ENCODE results near the gene LASP1. TPM values are rescaled to one million over a fixed set of nuclear protein-coding genes. Genes with fewer than 3 reads are reported as not detected.
"Not testable (repeated sequence)": the region's sequence is repeated elsewhere in the genome, so short reads cannot be mapped to it uniquely, and the experiment has no call there.

Gene LASP1
- total and polyA plus RNA-seq, 9 donors, result 40.9 to 138 (median 95.0) TPM

DNA sequence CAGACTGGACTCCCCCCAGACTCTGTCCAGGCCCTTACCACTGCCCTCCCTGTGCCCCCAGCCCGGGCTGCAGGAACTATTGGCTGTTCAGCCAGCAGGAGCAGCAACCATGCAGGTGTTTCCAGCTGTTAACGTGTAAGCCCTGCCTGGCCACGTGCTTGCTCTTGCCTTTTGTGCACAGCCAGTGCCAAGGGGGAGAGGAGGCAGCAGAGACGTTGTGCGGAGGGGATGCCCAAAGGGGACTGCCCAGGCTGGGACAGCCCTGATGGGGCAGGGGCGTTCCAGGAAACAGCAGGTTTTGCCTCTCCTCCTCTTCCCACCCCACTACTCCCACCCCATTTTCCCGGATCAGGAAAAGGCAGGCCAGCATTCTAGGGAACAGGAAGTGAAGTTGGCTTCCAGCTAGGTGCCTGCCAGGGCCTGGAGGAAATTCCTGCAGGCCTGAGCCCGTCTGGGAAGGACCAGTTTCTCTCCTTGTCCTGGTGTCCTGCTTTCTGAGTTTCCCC, 38.9 kb downstream of the LASP1 start:
- peak in 4 of 5 donors; percentile 40 to 61 (median 48) for DNase-seq
- intact Hi-C loops (cut with DNase I), result no loop called here
- Histone ChIP-seq H3K27me3 (no peaks in the 10 kb centered on the region), H3K4me3 (no peak overlapping the region), H3K36me3 (no peaks in the 10 kb centered on the region), H3K4me1 (ENCODE audit: insufficient read depth) (peaks cover 34% of the 10 kb centered on the region), H3K27ac (peak overlapping the region in 1 of 2 donors; percentile 31), H3K9me3 (no peaks in the 10 kb centered on the region)
- WGBS, 3 donors, result 5 to 17% (median 8%) methylated on average over 8 of the region's 8 CpGs
- TF ChIP-seq EP300 (IDR thresholded peaks at IDR 0.05) (no peak), POLR2A (IDR thresholded peaks at IDR 0.05) (no peak)
- TF ChIP-seq, protein P1, sequence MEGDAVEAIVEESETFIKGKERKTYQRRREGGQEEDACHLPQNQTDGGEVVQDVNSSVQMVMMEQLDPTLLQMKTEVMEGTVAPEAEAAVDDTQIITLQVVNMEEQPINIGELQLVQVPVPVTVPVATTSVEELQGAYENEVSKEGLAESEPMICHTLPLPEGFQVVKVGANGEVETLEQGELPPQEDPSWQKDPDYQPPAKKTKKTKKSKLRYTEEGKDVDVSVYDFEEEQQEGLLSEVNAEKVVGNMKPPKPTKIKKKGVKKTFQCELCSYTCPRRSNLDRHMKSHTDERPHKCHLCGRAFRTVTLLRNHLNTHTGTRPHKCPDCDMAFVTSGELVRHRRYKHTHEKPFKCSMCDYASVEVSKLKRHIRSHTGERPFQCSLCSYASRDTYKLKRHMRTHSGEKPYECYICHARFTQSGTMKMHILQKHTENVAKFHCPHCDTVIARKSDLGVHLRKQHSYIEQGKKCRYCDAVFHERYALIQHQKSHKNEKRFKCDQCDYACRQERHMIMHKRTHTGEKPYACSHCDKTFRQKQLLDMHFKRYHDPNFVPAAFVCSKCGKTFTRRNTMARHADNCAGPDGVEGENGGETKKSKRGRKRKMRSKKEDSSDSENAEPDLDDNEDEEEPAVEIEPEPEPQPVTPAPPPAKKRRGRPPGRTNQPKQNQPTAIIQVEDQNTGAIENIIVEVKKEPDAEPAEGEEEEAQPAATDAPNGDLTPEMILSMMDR (IDR thresholded peaks at IDR 0.05), result no peak

DNA sequence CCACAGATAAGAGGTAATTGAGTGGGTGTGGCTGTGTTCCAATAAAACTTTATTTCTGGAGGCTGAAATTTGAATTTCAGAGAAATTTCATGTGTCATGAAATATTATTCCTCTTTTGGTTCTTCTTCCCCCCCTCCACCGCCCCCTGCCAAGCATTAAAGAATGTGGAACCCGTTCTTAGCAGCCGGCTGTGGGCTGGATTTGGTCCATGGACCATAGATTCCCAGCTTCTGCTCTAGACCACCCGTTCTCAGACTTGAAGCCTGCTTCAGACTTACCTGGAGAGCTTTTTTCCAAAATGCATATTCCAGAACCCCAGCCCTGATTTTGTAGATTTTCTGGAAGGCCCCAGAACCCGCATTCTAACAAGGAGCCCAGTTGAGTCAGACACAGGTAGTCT, 40.5 kb downstream of the LASP1 start:
- Histone ChIP-seq H3K4me1 (ENCODE audit: insufficient read depth) (peaks cover 36% of the 10 kb centered on the region), H3K36me3 (no peaks in the 10 kb centered on the region), H3K4me3 (no peak overlapping the region), H3K27me3 (no peaks in the 10 kb centered on the region), H3K9me3 (no peaks in the 10 kb centered on the region), H3K27ac (no peak overlapping the region)
- 53 to 79% (median 64%) methylated on average over 5 of the region's 5 CpGs for WGBS, 3 donors
- intact Hi-C loops (cut with DNase I), result no loop called here
- no peak for TF ChIP-seq POLR2A (IDR thresholded peaks at IDR 0.05)
- TF ChIP-seq, protein P1 (IDR thresholded peaks at IDR 0.05), result no peak
- no peak for TF ChIP-seq EP300 (IDR thresholded peaks at IDR 0.05)
- peak in 3 of 5 donors; percentile 4 to 9 (median 7) for DNase-seq

DNA sequence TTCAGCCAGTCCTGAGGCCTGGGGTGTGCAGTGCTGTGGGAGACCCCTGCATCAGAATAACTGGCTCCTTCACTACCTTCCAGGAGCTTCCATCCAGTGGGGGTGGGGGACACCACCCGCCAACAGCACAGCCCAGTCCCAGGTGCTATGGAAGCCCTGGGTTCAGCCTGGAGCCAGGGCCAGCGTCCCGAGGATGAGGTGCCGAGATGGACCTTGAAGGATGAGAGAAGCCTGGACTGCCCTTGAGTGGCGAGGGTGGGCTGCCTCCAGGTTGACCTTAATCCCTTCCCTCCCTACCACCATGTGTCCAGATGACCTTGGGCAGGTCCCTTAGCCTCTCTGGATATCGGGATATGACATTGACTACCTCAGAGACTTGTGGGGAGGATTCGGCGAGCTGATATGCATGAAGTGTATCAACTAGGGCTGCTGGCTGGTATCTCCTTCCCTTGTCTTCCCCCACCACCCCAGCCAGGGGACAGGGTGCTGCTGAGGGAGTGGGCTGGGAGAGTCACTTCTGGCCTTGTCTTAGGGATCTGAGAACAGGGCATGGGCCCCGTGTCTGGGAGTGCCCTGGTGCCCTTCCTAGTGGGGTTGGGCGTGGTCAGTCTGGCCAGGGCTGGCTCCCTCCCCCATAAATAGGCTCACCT, 41.3 kb downstream of the LASP1 start:
- H3K4me3 ChIP-seq, result no peak overlapping the region
- no peak for TF ChIP-seq POLR2A (IDR thresholded peaks at IDR 0.05)
- TF ChIP-seq, protein P1 (IDR thresholded peaks at IDR 0.05), result no peak
- no peak for TF ChIP-seq EP300 (IDR thresholded peaks at IDR 0.05)
- H3K9me3 ChIP-seq, result no peaks in the 10 kb centered on the region
- no peaks in the 10 kb centered on the region for H3K36me3 ChIP-seq
- no peaks in the 10 kb centered on the region for H3K27me3 ChIP-seq
- no peak overlapping the region for H3K27ac ChIP-seq
- intact Hi-C loops (cut with DNase I), result no loop called here
- peaks cover 36% of the 10 kb centered on the region for H3K4me1 ChIP-seq (ENCODE audit: insufficient read depth)
- WGBS, 3 donors, result 69 to 75% (median 73%) methylated on average over 10 of the region's 10 CpGs
- peak; percentile 10 to 31 (median 14) for DNase-seq

DNA sequence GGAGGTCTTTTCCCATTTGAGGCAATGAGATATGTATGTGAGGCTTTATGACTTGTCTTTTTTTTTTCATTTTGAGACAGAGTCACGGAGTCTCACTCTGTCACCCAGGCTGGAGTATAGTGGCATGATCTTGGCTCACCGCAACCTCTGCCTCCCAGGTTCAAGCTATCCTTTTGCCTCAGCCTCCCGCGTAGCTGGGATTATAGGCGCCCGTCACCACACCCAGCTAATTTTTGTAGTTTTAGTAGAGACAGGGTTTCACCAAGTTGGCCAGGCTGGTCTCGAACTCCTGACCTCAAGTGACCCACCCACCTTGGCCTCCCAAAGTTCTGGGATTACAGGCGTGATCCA, 41.8 kb downstream of the LASP1 start:
- DNase-seq; intact Hi-C loops (cut with DNase I); H3K4me3 ChIP-seq; H3K27me3 ChIP-seq; H3K36me3 ChIP-seq; H3K9me3 ChIP-seq: not testable (repeated sequence)
- WGBS, 3 donors, result 91 to 92% (median 91%) methylated on average over 8 of the region's 8 CpGs
- Histone ChIP-seq H3K4me1 (ENCODE audit: insufficient read depth) (peaks cover 36% of the 10 kb centered on the region), H3K27ac (peak overlapping the region in 1 of 2 donors; percentile 25)

DNA sequence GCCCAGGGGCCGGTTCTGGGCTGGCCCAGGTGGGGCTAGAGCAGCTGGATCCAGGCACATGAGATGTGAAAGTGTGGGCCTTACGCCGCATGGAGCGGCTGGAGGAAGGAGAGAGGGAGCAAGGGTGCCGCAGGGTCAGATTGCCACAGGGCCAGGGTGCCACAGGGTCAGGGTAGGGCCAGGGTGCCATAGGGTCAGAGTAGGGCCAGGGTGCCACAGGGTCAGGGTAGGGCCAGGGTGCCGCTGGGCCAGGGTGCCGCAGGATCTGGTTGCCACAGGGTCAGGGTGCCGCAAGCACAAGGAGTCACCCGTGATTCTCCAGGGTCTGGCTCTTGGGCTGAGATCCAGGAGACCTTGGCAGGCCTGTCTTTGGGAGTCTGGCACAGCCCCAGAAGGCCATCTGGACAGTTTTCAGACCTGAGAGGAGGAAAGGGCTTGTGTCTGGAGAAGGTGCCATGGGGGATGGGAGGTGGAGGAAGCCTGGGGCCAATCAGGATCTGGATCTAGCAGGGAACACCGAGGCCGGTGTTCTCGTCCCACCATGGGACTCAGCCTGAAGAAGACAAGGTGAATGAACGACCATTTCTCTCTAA, 42.5 kb downstream of the LASP1 start:
- intact Hi-C loops (cut with DNase I), result no loop called here
- H3K4me1 ChIP-seq (ENCODE audit: insufficient read depth), result peaks cover 36% of the 10 kb centered on the region
- H3K4me3 ChIP-seq, result no peak overlapping the region
- no peaks in the 10 kb centered on the region for H3K9me3 ChIP-seq
- H3K27me3 ChIP-seq, result no peaks in the 10 kb centered on the region
- H3K36me3 ChIP-seq, result no peaks in the 10 kb centered on the region
- TF ChIP-seq, protein P1 (IDR thresholded peaks at IDR 0.05), result no peak
- TF ChIP-seq POLR2A (IDR thresholded peaks at IDR 0.05) (no peak), EP300 (IDR thresholded peaks at IDR 0.05) (no peak)
- DNase-seq, result peak; percentile 77 to 92 (median 86)
- 15 to 27% (median 27%) methylated on average over 13 of the region's 13 CpGs for WGBS, 3 donors
- H3K27ac ChIP-seq, result peak overlapping the region in 1 of 2 donors; percentile 25

All from ovary (tissue), 9 donors.